HG03097 (cell line): ENCODE data around the gene TIMP3.

Source experiments
- ATAC-seq: cut with Tn5 transposase; IDR thresholded peaks from one replicate; pipeline ENCODE4 v1.9.1; 2021; ENCODE audit not compliant: unreplicated experiment, low FRiP score

Gene TIMP3

DNA sequence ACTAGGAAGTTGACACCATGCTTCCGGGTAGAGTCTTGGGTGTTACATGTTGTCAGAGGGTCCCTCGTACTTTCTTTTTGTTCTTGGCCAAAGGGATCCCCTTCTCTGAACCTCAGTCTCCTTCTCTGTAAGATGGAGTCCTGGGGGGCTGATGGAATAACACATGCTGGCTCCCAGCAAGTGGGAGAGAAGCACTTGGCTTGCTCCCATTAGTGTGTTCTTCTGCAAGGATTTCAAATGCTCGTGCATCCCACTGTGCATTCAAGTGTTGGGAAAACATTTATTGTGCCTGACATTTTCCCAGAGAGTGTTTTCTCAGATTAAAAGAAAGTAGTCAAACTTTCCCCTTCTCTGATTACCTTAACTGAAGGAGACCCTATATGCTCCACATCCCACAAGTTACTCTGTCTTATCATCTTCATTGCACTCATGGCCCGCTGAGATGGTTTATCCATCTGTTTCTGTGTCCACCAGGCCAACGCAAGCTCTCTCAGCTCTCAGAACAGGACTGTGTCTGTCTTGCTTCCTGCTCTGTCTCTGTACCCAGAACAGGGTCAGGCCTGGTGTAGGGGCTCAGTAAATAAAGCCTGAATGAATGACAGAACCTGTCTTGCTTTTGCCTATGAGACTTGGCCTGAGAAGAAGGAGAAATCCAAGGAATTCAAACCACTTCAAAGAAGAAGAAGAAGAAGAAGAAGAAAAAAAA, 16.0 kb upstream of the TIMP3 start:
- no peak for ATAC-seq

DNA sequence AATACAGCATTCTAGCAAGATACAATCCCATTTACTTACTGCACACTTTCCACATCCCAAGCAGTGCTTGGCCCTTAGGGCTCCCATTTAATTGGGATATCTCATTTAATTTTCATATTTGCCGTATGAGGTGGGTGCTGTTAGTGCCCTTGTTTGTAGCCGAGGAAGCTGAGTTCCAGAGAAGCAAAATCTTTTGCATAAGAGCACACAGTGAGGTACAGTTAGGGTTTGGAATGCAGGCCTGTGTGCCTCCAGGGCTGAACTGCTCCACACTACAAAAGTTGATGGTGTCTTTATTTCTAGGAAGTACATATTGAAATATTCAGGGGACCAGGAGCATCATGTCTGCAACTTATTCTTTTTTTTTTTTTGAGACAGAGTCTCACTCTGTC, 15.5 kb upstream of the TIMP3 start:
- no peak for ATAC-seq

DNA sequence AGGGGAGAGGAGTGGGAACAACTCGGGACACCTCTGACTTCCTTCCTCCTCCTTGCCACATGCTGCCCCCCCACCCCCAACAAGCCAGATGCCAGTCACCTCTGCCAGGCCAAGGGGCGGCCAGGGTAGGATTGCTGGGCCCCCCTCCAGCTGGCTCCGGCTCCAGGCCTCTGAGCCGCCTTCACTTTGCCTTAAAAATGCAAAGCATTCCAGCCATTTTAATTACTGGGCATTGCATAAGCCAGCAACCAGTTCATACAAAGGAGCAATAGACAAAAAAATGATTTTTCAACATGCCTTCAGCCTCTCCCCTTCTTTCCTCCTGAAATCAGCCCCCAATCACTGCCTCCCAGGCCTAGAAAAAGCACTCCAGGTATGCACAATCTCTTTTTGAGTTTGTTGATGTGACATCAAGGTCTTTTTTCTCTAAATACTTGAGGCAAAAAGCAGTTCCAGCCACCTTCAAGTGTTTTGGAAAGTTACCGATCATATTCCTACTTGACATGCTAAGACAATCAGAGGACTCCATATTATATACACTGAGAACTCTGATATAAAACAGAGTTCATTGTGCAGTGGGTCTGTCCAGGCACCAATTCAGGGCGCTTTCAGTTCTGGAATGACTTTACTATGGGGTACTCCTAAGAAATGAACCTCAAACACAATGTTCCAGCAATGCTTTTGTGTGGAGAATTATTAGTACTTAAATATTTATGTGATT, 12.4 kb upstream of the TIMP3 start:
- no peak for ATAC-seq

DNA sequence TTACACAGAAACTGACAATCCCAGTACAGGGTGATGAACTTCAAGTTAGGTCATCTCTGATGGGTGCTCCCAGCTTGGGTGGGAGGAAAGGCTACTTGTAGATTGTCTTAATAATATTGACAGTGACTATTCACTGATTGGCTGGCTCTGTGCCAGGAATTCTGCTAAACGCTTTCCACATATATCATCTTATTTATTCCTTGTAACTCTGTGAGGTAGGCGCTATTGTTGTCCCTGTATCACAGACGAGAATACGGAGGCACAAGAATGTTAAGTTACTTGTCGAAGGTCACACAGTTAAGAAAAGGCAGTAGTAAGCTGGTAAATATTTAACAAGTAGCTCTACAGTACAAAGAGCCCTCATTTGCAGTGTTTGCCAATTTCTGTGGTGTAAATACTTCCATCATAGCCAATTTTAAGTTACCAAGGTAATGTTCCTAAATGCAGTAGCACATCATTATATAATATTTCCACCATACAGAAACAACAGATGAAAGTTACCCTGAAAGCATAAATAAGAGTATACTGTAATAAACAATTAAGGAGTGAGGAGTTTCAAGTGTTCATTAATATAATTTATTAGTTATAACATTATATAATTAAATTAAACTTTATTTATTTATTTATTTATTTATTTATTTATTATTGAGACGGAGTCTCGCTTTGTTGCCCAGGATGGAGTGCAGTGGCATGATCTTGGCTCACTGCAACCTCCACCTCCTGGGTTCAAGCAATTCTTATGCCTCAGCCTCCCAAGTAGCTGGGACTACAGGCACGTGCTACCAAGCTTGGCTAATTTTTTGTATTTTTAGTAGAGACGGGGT, 11.5 kb upstream of the TIMP3 start:
- no peak for ATAC-seq

DNA sequence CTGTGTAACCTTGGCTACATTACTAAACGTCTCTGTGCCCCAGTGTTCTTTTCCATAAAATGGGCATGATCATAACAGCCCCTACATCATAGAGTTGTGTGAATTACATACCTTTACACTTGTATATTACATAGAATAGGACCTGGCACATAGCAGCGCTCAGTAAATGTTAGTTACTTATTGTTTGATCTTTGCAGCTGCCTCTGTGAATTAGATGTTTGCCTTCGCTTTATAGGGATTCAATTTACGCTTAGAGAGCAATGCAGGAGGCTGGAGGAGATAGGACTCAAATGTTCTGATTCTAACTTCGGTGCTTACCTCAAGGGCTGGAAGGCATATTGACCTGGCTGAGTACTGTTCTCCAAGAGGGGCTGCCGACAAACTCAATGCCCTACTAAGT, 10.4 kb upstream of the TIMP3 start:
- ATAC-seq, result no peak

DNA sequence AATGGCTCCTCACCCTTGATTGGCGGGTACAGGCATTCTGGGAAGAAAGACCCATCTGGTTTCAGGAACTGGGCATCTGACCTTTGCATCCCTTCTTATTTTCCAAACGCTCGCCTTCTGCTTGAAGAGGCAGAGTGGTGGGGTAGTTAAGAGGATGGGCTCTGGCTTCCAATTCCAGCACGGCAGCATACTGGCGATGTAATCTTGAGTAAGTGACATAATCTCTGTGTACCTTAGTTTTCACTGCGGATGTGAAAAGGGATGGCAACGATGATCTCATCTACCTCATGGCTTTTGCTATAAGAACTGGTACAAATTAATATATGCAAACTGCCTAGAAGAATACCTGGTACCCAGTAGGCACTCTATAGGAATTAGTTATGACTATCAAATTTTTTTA, 10.0 kb upstream of the TIMP3 start:
- ATAC-seq, result no peak

DNA sequence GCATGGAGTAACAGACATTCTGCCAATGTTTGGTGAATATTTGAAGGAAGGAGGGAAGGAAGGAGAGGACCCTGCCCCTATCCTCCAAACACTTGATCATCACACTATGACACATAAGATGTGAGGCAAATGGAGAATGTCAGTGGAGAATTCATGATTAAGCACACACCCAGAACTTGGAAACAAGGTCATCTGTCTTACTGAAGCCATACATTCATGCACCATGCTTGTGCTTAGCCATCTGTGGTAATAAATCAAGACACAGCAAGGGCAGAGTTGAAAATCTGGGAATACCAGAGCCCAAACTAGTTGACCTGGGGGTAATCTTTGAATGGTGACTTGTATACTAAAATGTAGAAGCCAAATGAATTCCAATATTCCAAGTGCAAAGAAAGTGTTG, 7.9 kb upstream of the TIMP3 start:
- ATAC-seq, result no peak

DNA sequence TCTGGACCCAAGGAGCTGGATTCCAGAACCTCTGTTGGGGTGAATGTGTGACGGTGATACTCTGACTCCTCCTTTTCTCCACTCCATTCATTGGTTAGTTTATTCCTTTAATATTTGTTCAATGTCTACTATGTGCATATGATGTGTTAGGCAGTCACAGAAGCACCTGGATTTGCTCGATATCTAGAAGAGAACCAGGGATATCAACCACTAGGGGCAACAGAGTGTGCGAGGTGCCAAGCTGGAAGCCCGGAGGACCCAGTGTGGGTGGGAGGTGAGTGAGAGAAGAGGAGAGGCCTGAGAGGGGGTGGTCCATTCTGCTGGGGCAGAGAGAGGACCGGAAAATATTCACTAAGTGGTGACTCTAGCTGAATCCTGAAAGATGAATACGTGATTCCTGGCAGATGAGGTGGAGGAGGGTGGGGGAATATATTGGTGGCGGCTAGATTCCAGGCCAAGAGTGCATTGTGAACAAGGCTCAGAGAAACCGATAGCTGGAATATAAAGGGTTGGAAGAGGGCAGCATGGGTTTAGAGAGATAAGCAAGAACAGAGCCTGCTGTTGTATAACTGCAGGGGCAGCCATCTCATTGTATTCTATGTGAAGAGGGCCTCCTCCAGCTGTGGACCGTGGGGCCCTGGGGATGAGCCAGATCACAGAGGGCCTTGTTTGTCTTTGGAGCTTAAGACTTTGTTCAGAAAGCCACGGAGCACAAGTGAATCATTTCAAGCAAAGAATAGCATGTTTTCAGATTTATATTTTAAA, 6.9 kb upstream of the TIMP3 start:
- no peak for ATAC-seq

DNA sequence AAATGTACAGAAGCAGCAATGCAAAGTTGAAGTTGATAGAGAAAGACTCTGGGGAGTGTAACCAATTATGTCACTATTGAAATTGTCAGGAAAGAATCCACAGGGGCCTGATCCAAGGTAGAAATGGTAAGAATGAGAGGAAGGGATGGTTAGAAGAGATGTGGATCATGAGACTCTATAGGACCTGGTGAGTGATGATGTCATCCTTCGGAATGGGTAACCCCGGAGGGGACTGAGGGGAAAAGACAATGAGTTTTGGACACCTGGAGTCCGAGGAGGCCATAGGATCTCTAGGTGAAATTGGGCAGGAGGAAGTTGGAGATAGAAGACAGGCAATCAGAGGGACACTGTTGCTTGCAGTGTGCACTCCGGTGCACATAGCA, 6.3 kb upstream of the TIMP3 start:
- no peak for ATAC-seq

DNA sequence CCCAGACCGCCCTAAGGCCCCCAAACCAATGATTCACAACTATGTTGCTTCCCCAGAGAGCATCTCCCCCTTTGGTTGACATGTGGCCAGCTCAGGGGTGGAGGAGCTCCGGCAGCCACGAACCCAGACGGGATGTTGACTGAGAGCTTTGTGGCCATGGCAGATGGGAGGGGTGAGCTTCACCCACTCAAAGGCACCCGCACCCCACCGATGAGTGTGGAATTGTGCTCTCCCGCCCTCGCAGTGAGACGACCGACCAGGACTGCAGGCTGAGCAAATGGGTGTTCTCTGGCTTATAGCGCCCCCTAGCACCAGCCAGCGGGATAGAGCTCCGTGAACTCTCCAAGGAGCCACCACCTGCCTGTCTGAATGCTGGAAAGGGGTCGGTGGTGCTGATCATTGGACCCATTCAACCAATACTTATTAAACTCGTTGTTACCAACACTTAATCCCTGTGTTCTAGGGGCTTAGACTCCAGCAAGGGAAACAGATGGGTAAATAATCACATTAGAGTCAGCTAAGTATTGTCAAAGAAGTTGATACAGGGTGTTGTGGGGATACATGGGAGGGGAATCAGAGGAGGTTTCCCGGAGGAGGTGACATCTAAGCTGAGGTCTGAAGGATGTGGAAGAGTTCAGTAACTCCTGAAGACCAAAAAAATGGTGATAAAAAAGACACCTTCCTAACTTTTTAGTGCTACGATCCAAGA, 4.5 kb upstream of the TIMP3 start:
- ATAC-seq, result no peak

DNA sequence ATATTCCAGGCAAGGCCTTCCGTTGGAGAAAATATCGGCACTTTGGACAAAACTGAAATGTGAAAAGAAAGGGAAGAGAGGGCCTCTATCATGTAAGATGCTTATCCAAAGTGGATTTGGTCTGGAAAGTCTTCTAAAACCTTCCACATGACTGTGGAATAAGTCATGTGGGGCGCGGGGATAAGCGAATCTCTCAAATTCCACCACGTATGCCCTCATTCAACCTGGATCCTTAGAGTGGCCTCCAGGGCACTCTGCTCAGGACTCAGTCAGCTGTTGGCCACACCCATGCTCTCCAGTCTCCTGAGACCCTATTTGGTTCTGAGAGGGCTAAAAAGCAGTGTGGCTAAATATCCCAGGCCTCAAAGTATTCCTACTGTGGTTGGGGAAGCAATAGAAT, 2.0 kb upstream of the TIMP3 start:
- ATAC-seq, result no peak

DNA sequence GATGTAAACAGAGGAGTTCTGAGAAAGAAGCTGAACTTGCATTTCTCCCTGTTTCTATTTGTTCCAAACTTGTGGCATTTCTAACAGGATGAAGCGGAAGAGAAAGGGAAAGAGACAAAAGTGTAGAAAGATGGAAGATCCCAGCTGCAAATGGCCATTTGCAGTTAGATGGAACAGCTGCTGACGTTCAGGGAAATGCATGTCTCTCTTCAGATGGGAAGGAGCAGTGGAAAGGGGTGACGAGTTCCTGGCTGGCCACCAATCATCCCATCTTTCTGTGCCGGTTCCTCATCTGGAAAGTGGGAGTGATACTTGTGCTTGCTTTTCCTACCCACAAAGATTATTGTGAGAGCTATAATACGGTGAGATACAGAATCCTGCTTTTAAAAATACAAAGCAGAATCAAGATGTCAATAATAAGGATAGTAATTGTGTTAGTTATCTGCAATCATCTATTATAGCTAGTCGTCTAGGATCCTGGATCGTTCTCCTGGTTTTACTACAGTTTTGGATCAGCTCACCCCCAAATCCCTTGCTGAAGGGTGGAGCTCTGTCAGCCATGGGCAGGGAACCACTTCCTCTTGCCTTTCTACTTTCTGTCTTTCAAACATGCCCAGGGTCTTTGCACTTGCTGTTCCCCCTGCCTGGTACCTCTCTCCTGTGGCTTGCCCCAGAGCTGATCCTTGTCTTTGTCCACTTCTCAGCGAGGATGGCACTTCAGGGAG, 1.2 kb upstream of the TIMP3 start:
- ATAC-seq, result no peak

DNA sequence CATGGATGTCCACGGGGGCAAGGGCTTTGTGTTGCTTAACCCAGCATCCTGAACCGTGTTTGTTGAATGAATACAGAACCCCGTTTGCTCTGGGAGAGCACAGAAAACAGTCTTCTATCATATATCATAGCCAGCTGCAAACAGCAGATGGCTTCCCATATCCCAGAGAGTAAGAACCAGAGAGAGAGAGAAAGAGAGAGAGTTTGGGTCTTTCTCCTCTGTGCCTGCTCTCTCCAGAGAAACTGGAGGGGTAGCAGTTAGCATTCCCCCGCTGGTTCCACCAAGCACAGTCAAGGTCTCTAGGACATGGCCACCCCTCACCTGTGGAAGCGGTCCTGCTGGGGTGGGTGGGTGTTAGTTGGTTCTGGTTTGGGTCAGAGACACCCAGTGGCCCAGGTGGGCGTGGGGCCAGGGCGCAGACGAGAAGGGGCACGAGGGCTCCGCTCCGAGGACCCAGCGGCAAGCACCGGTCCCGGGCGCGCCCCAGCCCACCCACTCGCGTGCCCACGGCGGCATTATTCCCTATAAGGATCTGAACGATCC, 440 bp upstream of the TIMP3 start:
- no peak for ATAC-seq

DNA sequence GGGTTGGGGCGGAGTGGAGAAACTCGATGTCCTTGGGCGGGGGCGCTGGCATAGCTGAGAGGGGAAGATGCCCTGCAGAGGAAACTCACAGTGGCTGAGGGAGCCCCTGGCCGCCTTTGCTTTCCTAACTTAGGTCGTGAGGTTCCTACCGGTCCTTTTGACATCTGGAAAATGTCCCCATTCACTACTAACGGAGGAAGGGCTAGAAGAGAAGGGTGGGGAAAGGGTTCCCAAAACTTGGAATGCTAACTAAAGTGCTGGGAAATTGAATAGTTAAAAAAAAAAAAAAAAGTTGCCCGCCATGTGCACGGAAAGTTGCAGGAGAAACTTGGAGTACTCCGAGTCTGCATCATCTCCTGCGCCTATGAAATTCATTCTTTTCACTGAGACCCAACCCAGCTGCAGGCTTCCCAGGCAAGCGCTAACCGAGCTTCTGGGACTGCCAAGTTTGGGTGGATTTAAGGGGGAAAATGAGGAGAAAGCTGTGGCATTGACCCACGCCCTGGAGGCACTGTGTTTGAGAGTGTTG, 796 bp downstream of the TIMP3 start:
- no peak for ATAC-seq

DNA sequence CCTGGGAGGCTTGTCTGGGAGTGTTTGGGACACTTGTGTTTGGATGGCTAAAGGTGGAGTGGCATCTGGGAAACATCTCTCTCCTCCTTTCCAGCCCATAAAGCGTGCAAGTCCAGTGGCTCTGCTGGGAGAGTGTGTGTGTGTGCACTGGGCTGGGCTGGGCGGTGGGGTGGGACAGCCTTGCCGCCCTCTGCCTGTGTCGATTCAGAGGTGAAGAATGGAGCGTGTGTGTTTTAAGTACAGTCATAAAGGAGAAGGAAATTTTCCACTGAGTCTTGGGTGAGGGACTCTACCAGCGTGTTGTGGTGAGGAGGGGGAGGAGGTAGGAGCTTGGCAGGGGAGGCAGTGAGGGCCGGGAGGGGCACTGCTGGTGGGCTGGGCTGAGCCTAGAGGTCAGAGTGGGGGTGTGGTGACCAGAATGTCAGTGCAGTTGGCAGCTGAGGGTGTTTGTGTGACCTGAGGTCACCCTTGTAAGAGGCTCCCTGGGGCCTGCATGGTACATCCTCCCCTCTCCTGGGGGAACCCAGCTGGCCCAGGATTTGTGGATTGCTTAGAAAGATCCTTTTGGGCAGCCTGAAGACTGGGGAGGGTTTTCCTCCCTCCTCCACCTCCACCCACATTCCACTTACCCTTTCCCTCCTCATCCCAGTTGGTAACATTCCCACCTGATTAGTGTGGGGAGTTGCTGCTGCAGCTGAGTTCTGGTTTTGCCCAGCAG, 1.7 kb downstream of the TIMP3 start:
- ATAC-seq, result no peak

DNA sequence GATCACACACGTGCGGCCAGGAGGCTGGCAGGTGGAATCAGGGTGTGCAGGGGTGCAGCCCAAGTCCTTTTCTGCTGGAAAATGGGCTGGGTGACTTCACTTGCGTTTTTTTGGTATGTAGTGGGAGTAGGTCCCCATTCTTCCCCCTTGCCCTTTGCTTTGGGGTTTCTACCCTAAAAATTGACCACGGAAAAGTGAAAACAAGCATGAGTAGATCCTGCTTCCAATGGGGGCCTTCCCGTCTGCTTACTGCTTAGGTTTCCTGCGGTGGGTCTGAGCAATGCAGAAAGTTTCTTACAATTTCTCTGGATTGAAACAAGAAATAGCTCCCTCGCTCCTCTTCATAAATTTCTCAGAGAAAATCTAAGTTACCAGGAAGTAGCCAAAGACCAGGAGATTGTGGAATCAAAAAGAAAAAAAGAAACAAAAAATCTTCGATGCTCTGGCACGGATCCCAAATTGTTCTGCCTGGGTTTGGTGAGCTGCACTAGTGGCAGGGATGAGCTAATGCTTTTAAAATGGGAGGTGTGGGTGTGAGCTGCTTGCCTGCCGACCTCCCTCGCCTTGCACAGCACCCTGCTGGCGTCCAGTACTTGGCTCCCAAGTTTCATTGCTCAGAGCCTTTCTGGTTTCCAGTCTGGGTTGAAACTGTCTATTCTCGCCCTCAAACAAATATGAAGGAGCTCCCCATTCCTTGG, 2.4 kb downstream of the TIMP3 start:
- ATAC-seq, result no peak

DNA sequence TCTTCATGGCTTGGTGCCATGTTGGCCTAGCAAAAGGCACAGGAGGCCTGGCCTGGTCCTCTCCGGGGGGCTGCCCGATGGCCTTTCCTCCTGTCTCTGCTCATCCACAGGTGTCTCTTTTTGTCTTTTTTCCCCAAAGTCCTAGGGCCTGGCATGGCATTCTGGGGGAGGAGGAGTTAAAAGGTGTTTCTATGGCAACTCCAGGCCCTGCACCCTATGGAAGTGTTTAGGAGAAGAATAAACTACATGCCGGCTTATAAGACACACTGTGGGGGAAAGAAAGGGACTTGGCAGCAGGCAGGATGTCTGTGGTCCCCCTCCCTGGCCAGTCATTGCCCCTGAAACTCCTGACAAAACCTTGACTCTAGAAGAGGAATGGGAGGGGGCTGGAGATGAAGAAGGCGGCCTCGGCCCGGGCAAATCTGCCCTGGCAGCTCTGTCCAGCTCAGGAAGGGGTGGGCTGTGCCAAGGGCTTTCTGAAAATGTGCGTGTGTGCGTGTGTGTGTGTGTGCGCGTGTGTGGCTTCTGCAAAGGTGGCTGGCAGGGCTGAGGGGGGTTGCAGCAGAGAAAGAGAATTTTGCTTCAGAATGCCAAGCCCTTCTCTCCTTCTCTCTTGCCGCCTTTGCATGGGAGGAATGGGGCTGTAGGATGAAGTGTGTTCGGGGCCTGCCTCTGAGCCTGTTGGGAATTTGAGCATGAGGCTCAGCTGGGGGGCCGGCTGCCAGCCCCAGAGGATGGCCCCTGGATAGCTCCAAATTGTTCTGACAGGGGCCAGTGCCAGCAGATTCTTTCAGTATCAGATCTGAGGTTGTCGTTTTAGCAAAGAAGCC, 3.2 kb downstream of the TIMP3 start:
- ATAC-seq, result no peak
